Breast epithelium (tissue), 4 donors: Measurements from ENCODE around the gene PPP3CB. TPM values are rescaled to one million over a fixed set of nuclear protein-coding genes. Genes with fewer than 3 reads are reported as not detected.

Experiments used
- DNase-seq, 2 donors: peaks; one replicate each; pipeline ENCODE4 v3.0.0-alpha.2; 2019; ENCODE audit warnings: low spot score in 2 of 2
- H3K27ac ChIP-seq, 2 donors: fragments of 200-600 bp; sonication (generic) in 1 of 2; one replicate each; pipeline ENCODE4 v1.5.1; 2016 to 2019; ENCODE audit warnings: mild to moderate bottlenecking in 1 of 2
- H3K27me3 ChIP-seq, 2 donors: fragments of 200-600 bp; sonication (generic) in 1 of 2; one replicate each; pipeline versions ENCODE4 v1.5.1 to v1.6.0; 2017 to 2019; ENCODE audit warnings: control low read depth in 1 of 2, mild to moderate bottlenecking in 1 of 2
- H3K36me3 ChIP-seq: fragments of 200-600 bp; one replicate; pipeline ENCODE4 v1.5.1; 2019
- H3K4me1 ChIP-seq, 2 donors: fragments of 200-600 bp; sonication (generic); one replicate each; pipeline ENCODE4 v1.5.1; 2016 to 2019; ENCODE audit warnings: control low read depth in 1 of 2
- H3K4me3 ChIP-seq, 3 donors: fragments of 200-600 bp; sonication (generic); 1 replicate in 2 of 3; 2 replicates in 1 of 3; pipeline ENCODE4 v1.5.1; 2016 to 2019; ENCODE audit warnings: mild to moderate bottlenecking in 3 of 3, moderate library complexity in 2 of 3
- H3K9me3 ChIP-seq, 2 donors: fragments of 200-600 bp; sonication (generic) in 1 of 2; one replicate each; pipeline ENCODE4 v1.5.1; 2016 to 2019; ENCODE audit warnings: control low read depth in 1 of 2
- CTCF ChIP-seq, 3 donors: fragments of 450-650 bp; IDR thresholded peaks; one replicate each; pipeline ENCODE4 v1.5.1; 2016 to 2017; ENCODE audit warnings: antibody characterized with exemption in 3 of 3, mild to moderate bottlenecking in 3 of 3, moderate library complexity in 3 of 3
- POLR2A ChIP-seq: fragments of 450-650 bp; IDR thresholded peaks from one replicate; pipeline ENCODE4 v1.6.1; 2016; ENCODE audit warnings: antibody characterized with exemption, mild to moderate bottlenecking, moderate library complexity
- POLR2AphosphoS5 ChIP-seq, 3 donors: sonication (generic); formaldehyde crosslinking; IDR thresholded peaks; one replicate each; pipeline ENCODE4 v1.6.1; 2017; ENCODE audit warnings: antibody characterized with exemption in 3 of 3
- intact Hi-C: fragments of 100-400 bp; cut with DNase I; formaldehyde crosslinking; loops from one replicate; pipeline ENCODE4 v1.15.1; 2023; ENCODE audit warnings: low total_unique reads
- total RNA-seq, 3 donors: library from RNA; depleted of rRNA; stranded (reverse); fragments of >200 nt; gene quantifications; one replicate each; pipeline ENCODE4 v1.1.0, GENCODE V29; 2016

Gene PPP3CB
- total RNA-seq, 3 donors from 2014 or later: 42.0 to 79.0 (median 49.5) TPM

- H3K36me3 ChIP-seq: peaks cover 8% of the 10 kb centered on the region
- DNase-seq: no peak
- H3K9me3 ChIP-seq: no peaks in the 10 kb centered on the region
- H3K4me3 ChIP-seq: no peak overlapping the region
- intact Hi-C loops: no loop called here
- TF ChIP-seq POLR2A (no peak), CTCF (IDR thresholded peaks at IDR 0.05) (no peak), POLR2AphosphoS5 (IDR thresholded peaks at IDR 0.05) (no peak)
- H3K27ac ChIP-seq: no peak overlapping the region
- H3K27me3 ChIP-seq: no peaks in the 10 kb centered on the region
- H3K4me1 ChIP-seq: no peaks in the 10 kb centered on the region
Observed at GRCh38 chr10:73444457-73444856, 51.4 kb downstream of the PPP3CB start.

GRCh38 chr10:73439605-73440312 is 56.1 kb downstream of the PPP3CB start:
- DNase-seq: no peak
- Histone ChIP-seq H3K27me3 (no peaks in the 10 kb centered on the region), H3K4me1 (no peaks in the 10 kb centered on the region), H3K27ac (no peak overlapping the region), H3K36me3 (peaks cover 3% of the 10 kb centered on the region), H3K4me3 (no peak overlapping the region), H3K9me3 (no peaks in the 10 kb centered on the region)
- intact Hi-C loops: no loop called here
- TF ChIP-seq POLR2A (no peak), CTCF (IDR thresholded peaks at IDR 0.05) (no peak), POLR2AphosphoS5 (IDR thresholded peaks at IDR 0.05) (no peak)

- Histone ChIP-seq H3K36me3 (peaks cover 3% of the 10 kb centered on the region), H3K27me3 (no peaks in the 10 kb centered on the region), H3K27ac (no peak overlapping the region), H3K9me3 (no peaks in the 10 kb centered on the region), H3K4me3 (no peak overlapping the region), H3K4me1 (no peaks in the 10 kb centered on the region)
- intact Hi-C loops: no loop called here
- TF ChIP-seq POLR2AphosphoS5 (IDR thresholded peaks at IDR 0.05) (no peak), POLR2A (no peak), CTCF (IDR thresholded peaks at IDR 0.05) (no peak)
- DNase-seq: no peak
Observed at GRCh38 chr10:73439055-73439454, 56.8 kb downstream of the PPP3CB start.

GRCh38 chr10:73433538-73433867 is 62.3 kb downstream of the PPP3CB start, which contains the start of gene MSS51:
Gene MSS51, minus strand, starts transcription at chr10:73433561. Its CDS starts 5,277 bp downstream, at chr10:73428284.
- no peaks in the 10 kb centered on the region for H3K36me3 ChIP-seq
- TF ChIP-seq CTCF (IDR thresholded peaks at IDR 0.05) (no peak), POLR2A (no peak), POLR2AphosphoS5 (IDR thresholded peaks at IDR 0.05) (no peak)
- intact Hi-C loops: no loop called here

DNA sequence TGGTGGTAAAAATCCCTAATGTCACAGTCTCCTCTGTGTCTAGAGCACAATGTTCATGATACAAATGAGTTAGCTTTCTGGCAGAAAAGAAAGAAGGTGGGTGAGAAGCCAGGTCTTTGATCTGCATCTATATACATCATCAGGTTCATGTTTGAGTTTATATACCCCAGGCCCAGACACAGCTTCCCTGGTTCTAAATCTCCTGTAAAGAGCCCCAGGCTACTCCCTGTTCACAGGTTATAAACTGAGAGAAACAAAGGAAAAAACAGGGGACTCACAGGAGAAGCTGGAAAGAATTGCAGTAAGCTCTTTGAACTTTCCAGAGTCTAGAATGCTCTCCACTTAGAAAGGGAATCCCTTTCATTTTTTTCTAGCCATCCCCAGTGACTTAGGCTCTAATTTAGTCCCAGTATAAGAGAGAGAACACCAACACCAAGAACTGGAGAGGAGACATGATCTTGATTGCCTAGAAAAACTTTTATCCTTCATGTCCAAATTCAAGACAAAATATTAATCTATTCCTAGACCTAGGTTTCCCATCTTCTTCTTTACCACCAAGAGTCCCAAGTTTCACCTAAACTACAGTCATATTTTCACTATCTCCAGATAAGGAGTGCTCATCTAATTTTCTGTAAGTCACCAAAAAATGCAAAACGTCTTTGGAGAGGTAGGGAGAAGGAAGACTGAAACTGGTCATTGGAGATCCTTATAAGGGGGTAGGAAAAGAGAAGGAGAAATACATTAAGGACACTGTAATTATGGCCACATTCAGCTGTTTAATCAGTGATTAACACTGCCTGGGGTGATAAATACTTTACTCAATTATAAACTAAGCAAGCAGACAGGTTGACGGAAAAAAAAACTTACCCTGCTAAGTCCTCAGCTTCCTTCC is 62.9 kb downstream of the PPP3CB start:
- no peaks in the 10 kb centered on the region for H3K4me1 ChIP-seq
- no peak for DNase-seq
- no peak overlapping the region for H3K4me3 ChIP-seq
- TF ChIP-seq POLR2AphosphoS5 (IDR thresholded peaks at IDR 0.05) (no peak), POLR2A (no peak), CTCF (IDR thresholded peaks at IDR 0.05) (no peak)
- H3K27me3 ChIP-seq: no peaks in the 10 kb centered on the region
- H3K27ac ChIP-seq: no peak overlapping the region
- peaks cover under 1% of the 10 kb centered on the region for H3K36me3 ChIP-seq
- intact Hi-C loops: no loop called here
- no peaks in the 10 kb centered on the region for H3K9me3 ChIP-seq

More at GRCh38 chr10:73433538-73433867, 62.3 kb downstream of the PPP3CB start, which contains the start of gene MSS51:
- H3K27me3 ChIP-seq: no peaks in the 10 kb centered on the region
- no peaks in the 10 kb centered on the region for H3K4me1 ChIP-seq
- no peak within 1 kb of the TSS for H3K4me3 ChIP-seq
- no peaks in the 10 kb centered on the region for H3K9me3 ChIP-seq
- DNase-seq: no peak
- no peak within 1 kb of the TSS for H3K27ac ChIP-seq
